Suprapubic skin (tissue), 3 donors: ENCODE data around the gene VDAC1.

Source experiments
- CTCF ChIP-seq, 2 donors: fragments of 200-600 bp in 1 of 2; fragments of 450-650 bp in 1 of 2; sonication (generic) in 1 of 2; IDR thresholded peaks; one replicate each; pipeline ENCODE4 v1.5.1; 2016 to 2019; ENCODE audit warnings: antibody characterized with exemption in 2 of 2, mild to moderate bottlenecking in 1 of 2, moderate library complexity in 1 of 2
- EP300 ChIP-seq: sonication (generic); formaldehyde crosslinking; IDR thresholded peaks from one replicate; pipeline ENCODE4 v1.6.1; 2017; ENCODE audit warnings: antibody characterized with exemption

DNA sequence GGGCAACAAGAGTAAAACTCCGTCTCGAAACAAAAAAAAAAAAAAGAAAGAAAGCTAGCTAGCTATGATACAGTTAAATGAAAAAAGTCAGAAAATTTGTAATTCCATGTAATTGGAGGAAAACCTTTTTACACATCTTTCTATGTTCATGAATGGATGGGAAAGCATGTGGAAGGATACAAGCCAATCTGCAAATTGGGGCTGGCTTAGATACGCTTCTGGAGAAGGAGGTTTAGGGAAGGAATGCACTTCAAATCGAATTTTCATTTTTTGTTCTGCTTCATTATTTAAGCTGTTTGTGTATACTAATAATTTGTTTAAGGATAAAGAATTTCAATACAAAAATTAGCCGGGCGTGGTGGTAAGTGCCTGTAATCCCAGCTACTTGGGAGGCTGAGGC is 6.7 kb downstream of the VDAC1 start:
- TF ChIP-seq CTCF (IDR thresholded peaks at IDR 0.05) (no peak), EP300 (no peak)
